HEK293 (cell line): ENCODE measurements around the gene UTRN.

Experiments
- CTCF ChIA-PET: fragments of 350-600 bp; formaldehyde crosslinking; extraction: SDS; loops from one replicate; lab custom pipeline; 2021; ENCODE audit warnings: antibody characterized with exemption; lab: Yijun Ruan, JAX
- POLR2A ChIA-PET: fragments of 300-600 bp; formaldehyde crosslinking; extraction: SDS; loops from one replicate; lab custom pipeline; 2020; ENCODE audit warnings: antibody characterized with exemption, inconsistent platforms; lab: Yijun Ruan, JAX
- H3K27ac ChIP-seq: fragments of 200-500 bp; sonication (Bioruptor generic); 2 replicates; pipeline ENCODE4 v1.5.1; 2014; ENCODE audit warnings: low read depth, low read length, control low read depth, inconsistent platforms; ENCODE audit errors: extremely low read depth
- H3K36me3 ChIP-seq, 2 experiments: fragments of 200-500 bp in 1 of 2; sonication (Bioruptor generic) in 1 of 2; 1 replicate in 1 of 2; 2 replicates in 1 of 2; pipeline ENCODE4 v1.5.1; 2014 to 2017; ENCODE audit warnings: inconsistent platforms in 2 of 2, low read length in 2 of 2; ENCODE audit not compliant: control insufficient read depth in 2 of 2, insufficient read depth in 1 of 2
- H3K4me1 ChIP-seq: fragments of 200-500 bp; sonication (Bioruptor generic); 2 replicates; pipeline ENCODE4 v1.5.1; 2014; ENCODE audit warnings: mild to moderate bottlenecking, low read length, inconsistent platforms; ENCODE audit not compliant: control insufficient read depth, insufficient read depth
- H3K4me3 ChIP-seq: 2 replicates; pipeline ENCODE4 v1.5.1; 2011; ENCODE audit warnings: low read depth, mild to moderate bottlenecking, control low read depth, low read length, moderate library complexity
- H3K9me3 ChIP-seq: fragments of 200-500 bp; sonication (Bioruptor generic); 2 replicates; pipeline ENCODE4 v1.5.1; 2014; ENCODE audit warnings: low read depth, low read length, inconsistent platforms; ENCODE audit not compliant: control insufficient read depth, insufficient read depth
- BCL11B ChIP-seq: fragments of 450-650 bp; formaldehyde crosslinking; IDR thresholded peaks from 2 replicates; pipeline ENCODE4 v1.5.1; 2016; ENCODE audit warnings: low read depth, missing biosample characterization, missing genetic modification characterization
- IKZF3 ChIP-seq: fragments of 450-650 bp; IDR thresholded peaks from 2 replicates; pipeline ENCODE4 v1.5.0; 2018; ENCODE audit warnings: missing biosample characterization, mild to moderate bottlenecking, missing genetic modification characterization, moderate library complexity
- KLF1 ChIP-seq: fragments of 450-650 bp; formaldehyde crosslinking; IDR thresholded peaks from 2 replicates; pipeline ENCODE4 v1.5.1; 2016; ENCODE audit warnings: missing biosample characterization, missing genetic modification characterization
- MZF1 ChIP-seq: fragments of 450-650 bp; formaldehyde crosslinking; IDR thresholded peaks from 2 replicates; pipeline ENCODE4 v1.5.1; 2017; ENCODE audit warnings: missing biosample characterization, missing genetic modification characterization, borderline replicate concordance
- OVOL3 ChIP-seq: fragments of 450-650 bp; formaldehyde crosslinking; IDR thresholded peaks from 2 replicates; pipeline ENCODE4 v1.5.1; 2016; ENCODE audit warnings: missing biosample characterization, missing genetic modification characterization
- ZBTB7A ChIP-seq: fragments of 450-650 bp; formaldehyde crosslinking; IDR thresholded peaks from 2 replicates; pipeline ENCODE4 v1.5.1; 2016; ENCODE audit warnings: low read depth, missing biosample characterization, missing genetic modification characterization
- ZNF132 ChIP-seq: fragments of 450-650 bp; formaldehyde crosslinking; IDR thresholded peaks from 2 replicates; pipeline ENCODE4 v1.5.1; 2017; ENCODE audit warnings: missing biosample characterization, missing genetic modification characterization, borderline replicate concordance
- ZNF214 ChIP-seq: fragments of 450-650 bp; formaldehyde crosslinking; IDR thresholded peaks from 2 replicates; pipeline ENCODE4 v1.5.1; 2017; ENCODE audit warnings: missing biosample characterization, mild to moderate bottlenecking, missing genetic modification characterization, borderline replicate concordance
- ZNF48 ChIP-seq: fragments of 450-650 bp; formaldehyde crosslinking; IDR thresholded peaks from 2 replicates; pipeline ENCODE4 v1.5.1; 2016; ENCODE audit warnings: missing biosample characterization, missing genetic modification characterization
- ZNF548 ChIP-seq: fragments of 450-650 bp; formaldehyde crosslinking; IDR thresholded peaks from 2 replicates; pipeline ENCODE4 v1.5.1; 2016; ENCODE audit warnings: missing biosample characterization, missing genetic modification characterization
- ZNF629 ChIP-seq: fragments of 450-650 bp; formaldehyde crosslinking; IDR thresholded peaks from 2 replicates; pipeline ENCODE4 v1.5.1; 2017; ENCODE audit warnings: missing biosample characterization, missing genetic modification characterization
- ZNF654 ChIP-seq: fragments of 450-650 bp; formaldehyde crosslinking; IDR thresholded peaks from 2 replicates; pipeline ENCODE4 v1.5.1; 2016; ENCODE audit warnings: low read depth, missing biosample characterization, missing genetic modification characterization
- ZNF658 ChIP-seq: fragments of 450-650 bp; formaldehyde crosslinking; IDR thresholded peaks from 2 replicates; pipeline ENCODE4; 2016; ENCODE audit warnings: missing biosample characterization, missing genetic modification characterization
- ZNF664 ChIP-seq: fragments of 450-650 bp; formaldehyde crosslinking; IDR thresholded peaks from 2 replicates; pipeline ENCODE4 v1.5.1; 2016; ENCODE audit warnings: missing biosample characterization, missing genetic modification characterization
- ZNF701 ChIP-seq: fragments of 450-650 bp; formaldehyde crosslinking; IDR thresholded peaks from 2 replicates; pipeline ENCODE4 v1.5.1; 2016; ENCODE audit warnings: missing biosample characterization, missing genetic modification characterization
- ZNF76 ChIP-seq: fragments of 450-650 bp; formaldehyde crosslinking; IDR thresholded peaks from 2 replicates; pipeline ENCODE4; 2016; ENCODE audit warnings: low read depth, missing biosample characterization, missing genetic modification characterization, borderline replicate concordance
- ZNF785 ChIP-seq: fragments of 450-650 bp; formaldehyde crosslinking; IDR thresholded peaks from 2 replicates; pipeline ENCODE4 v1.5.1; 2016; ENCODE audit warnings: missing biosample characterization, missing genetic modification characterization
- ZSCAN23 ChIP-seq: fragments of 450-650 bp; formaldehyde crosslinking; IDR thresholded peaks from 2 replicates; pipeline ENCODE4 v1.5.1; 2016; ENCODE audit warnings: missing biosample characterization, missing genetic modification characterization
- ZXDB ChIP-seq: fragments of 450-650 bp; formaldehyde crosslinking; IDR thresholded peaks from 2 replicates; pipeline ENCODE4 v1.5.1; 2016; ENCODE audit warnings: missing biosample characterization, missing genetic modification characterization
- TF ChIP-seq, protein P1 (sequence below): fragments of 450-650 bp; formaldehyde crosslinking; IDR thresholded peaks from 2 replicates; pipeline ENCODE4 v1.5.1; 2016; ENCODE audit warnings: missing biosample characterization, missing genetic modification characterization
- TF ChIP-seq, protein P2 (sequence below): fragments of 450-650 bp; formaldehyde crosslinking; IDR thresholded peaks from 2 replicates; pipeline ENCODE4 v1.5.1; 2016; ENCODE audit warnings: missing biosample characterization, missing genetic modification characterization
- TF ChIP-seq, protein P3 (sequence below): fragments of 450-650 bp; formaldehyde crosslinking; IDR thresholded peaks from 2 replicates; pipeline ENCODE4 v1.5.1; 2016; ENCODE audit warnings: missing biosample characterization, missing genetic modification characterization, low read depth

UTRN gene

DNA sequence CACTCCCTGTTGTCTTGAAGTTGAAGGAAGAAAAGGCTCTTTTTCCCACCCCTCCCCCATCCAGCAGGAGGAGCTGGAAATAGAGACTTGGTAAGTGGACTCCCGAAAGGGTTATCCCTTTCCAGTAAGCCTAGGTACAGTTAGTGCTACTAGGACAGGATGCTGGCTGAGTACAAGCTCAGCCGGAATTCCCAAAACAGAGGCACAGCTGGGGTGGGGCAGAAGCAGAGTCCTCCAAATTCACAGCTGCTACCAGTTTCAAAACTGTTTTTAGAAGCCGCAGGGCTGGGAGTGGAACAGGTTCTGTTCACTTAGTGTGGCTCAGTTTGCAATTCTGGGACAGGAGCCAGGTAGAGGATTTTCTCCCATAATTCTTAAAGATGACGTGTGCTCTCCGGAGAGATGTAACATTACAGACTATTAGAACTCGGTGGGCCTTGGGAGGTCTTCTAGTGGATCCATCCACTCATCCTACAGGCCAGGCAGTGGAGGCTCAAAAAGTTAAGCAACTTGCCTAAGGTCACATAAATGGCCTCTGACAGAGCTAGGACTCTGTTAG lies 19.0 kb upstream of the UTRN start (continued):
- TF ChIP-seq ZNF76 (tag by site-specific recombination) = peak; percentile 58; the same call in 1 of the 2 replicates
- TF ChIP-seq, protein P1, sequence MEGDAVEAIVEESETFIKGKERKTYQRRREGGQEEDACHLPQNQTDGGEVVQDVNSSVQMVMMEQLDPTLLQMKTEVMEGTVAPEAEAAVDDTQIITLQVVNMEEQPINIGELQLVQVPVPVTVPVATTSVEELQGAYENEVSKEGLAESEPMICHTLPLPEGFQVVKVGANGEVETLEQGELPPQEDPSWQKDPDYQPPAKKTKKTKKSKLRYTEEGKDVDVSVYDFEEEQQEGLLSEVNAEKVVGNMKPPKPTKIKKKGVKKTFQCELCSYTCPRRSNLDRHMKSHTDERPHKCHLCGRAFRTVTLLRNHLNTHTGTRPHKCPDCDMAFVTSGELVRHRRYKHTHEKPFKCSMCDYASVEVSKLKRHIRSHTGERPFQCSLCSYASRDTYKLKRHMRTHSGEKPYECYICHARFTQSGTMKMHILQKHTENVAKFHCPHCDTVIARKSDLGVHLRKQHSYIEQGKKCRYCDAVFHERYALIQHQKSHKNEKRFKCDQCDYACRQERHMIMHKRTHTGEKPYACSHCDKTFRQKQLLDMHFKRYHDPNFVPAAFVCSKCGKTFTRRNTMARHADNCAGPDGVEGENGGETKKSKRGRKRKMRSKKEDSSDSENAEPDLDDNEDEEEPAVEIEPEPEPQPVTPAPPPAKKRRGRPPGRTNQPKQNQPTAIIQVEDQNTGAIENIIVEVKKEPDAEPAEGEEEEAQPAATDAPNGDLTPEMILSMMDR (tag by site-specific recombination) = peak; percentile 8; the same call in 1 of the 2 replicates
- TF ChIP-seq, protein P2, sequence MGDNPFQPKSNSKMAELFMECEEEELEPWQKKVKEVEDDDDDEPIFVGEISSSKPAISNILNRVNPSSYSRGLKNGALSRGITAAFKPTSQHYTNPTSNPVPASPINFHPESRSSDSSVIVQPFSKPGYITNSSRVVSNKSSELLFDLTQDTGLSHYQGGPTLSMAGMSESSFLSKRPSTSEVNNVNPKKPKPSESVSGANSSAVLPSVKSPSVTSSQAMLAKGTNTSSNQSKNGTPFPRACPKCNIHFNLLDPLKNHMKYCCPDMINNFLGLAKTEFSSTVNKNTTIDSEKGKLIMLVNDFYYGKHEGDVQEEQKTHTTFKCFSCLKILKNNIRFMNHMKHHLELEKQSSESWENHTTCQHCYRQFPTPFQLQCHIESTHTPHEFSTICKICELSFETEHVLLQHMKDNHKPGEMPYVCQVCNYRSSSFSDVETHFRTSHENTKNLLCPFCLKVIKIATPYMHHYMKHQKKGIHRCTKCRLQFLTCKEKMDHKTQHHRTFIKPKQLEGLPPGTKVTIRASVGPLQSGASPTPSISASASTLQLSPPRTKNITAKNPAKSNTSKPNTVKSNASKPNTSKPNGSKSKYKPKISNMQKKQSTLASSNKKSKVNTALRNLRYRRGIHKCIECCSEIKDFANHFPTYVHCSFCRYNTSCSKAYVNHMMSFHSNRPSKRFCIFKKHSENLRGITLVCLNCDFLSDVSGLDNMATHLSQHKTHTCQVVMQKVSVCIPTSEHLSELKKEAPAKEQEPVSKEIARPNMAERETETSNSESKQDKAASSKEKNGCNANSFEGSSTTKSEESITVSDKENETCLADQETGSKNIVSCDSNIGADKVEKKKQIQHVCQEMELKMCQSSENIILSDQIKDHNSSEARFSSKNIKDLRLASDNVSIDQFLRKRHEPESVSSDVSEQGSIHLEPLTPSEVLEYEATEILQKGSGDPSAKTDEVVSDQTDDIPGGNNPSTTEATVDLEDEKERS (tag by site-specific recombination) = no peak
- peak; percentile 77 for TF ChIP-seq IKZF3 (tag by site-specific recombination)
- TF ChIP-seq ZXDB (tag by site-specific recombination) = 0 out of 2 replicates have a peak, but pooled peaks have one; percentile 35
- peak; percentile 85 for TF ChIP-seq KLF1
- TF ChIP-seq MZF1 (tag by site-specific recombination) = peak; percentile 90; the same call in 1 of the 2 replicates
- no peak for TF ChIP-seq ZNF785 (tag by site-specific recombination)
- TF ChIP-seq, all 188 proteins: peak for 38

DNA sequence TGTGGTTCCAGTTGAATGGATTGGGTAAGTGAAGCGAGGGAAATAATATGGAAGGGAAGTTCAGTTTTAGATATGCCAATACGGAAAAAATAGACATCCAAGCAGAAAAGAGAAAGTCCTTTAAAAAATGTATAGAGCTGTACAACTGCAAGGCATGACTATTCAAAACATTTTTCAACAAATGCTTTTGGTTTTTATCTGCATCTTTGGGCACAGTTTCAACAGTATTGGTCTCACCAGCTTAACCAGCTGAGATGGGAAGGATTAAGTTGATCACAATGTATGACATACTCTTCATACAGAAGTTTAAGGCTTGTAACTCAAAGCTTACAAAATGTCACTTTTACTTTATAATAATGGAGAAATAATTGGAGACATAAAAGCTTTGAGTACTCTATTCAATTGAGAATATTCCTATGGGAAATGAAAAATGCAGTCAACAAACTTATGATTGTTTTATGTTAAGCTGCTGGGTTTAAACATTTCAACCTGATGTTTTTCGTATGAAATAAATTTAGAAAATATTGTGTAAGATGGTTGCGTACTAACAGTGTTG lies 16.3 kb upstream of the UTRN start:
- H3K4me3 ChIP-seq = no peak overlapping the region
- POLR2A ChIA-PET = interaction anchor here (1.1 to 1.4 kb wide), 2 partner anchors 17 to 52 kb away, joined by 3 to 6 read pairs; partner anchors contain the start of gene UTRN
- no peaks in the 10 kb centered on the region for H3K9me3 ChIP-seq
- TF ChIP-seq ZNF132 (no peak), BCL11B (tag by site-specific recombination) (no peak), ZNF701 (tag by site-specific recombination) (no peak), ZNF654 (no peak), ZNF214 (tag by site-specific recombination) (no peak), OVOL3 (no peak), ZSCAN23 (no peak), ZNF664 (tag by site-specific recombination) (no peak), ZBTB7A (tag by site-specific recombination) (no peak), ZNF785 (tag by site-specific recombination) (no peak), ZNF548 (tag by site-specific recombination) (no peak), ZNF48 (tag by site-specific recombination) (no peak), ZNF658 (tag by site-specific recombination) (no peak), ZNF629 (tag by site-specific recombination) (no peak)
- TF ChIP-seq, protein P3, sequence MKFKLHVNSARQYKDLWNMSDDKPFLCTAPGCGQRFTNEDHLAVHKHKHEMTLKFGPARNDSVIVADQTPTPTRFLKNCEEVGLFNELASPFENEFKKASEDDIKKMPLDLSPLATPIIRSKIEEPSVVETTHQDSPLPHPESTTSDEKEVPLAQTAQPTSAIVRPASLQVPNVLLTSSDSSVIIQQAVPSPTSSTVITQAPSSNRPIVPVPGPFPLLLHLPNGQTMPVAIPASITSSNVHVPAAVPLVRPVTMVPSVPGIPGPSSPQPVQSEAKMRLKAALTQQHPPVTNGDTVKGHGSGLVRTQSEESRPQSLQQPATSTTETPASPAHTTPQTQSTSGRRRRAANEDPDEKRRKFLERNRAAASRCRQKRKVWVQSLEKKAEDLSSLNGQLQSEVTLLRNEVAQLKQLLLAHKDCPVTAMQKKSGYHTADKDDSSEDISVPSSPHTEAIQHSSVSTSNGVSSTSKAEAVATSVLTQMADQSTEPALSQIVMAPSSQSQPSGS (tag by site-specific recombination) = no peak
- TF ChIP-seq, all 188 proteins: peak for 0
- CTCF ChIA-PET = interaction anchor here (0.9 kb wide), 1 partner anchor 52 kb away, joined by 3 read pairs; no protein-coding TSS in a partner anchor
- Histone ChIP-seq H3K27ac (no peak overlapping the region), H3K4me1 (peaks cover 21% of the 10 kb centered on the region), H3K36me3 (no peaks in the 10 kb centered on the region)
